GM18907 (cell line): ENCODE measurements around the gene SEMA4G.

ENCODE experiments used
- ATAC-seq: cut with Tn5 transposase; IDR thresholded peaks from one replicate; pipeline ENCODE4 v1.9.1; 2021; ENCODE audit warnings: mild to moderate bottlenecking, moderate library complexity; ENCODE audit not compliant: unreplicated experiment

SEMA4G gene

GRCh38 chr10:100987685-100988049, 18.4 kb downstream of the SEMA4G start:
- peak; percentile 16 for ATAC-seq

GRCh38 chr10:100988166-100988565, 18.9 kb downstream of the SEMA4G start:
- no peak for ATAC-seq

- no peak for ATAC-seq
Measured at GRCh38 chr10:100989088-100989487, 19.8 kb downstream of the SEMA4G start.

- ATAC-seq: no peak
Measured at GRCh38 chr10:100993986-100994708, 24.8 kb downstream of the SEMA4G start.

GRCh38 chr10:100995181-100995580, 25.9 kb downstream of the SEMA4G start:
- no peak for ATAC-seq

GRCh38 chr10:100996678-100997359, 27.5 kb downstream of the SEMA4G start:
- peak; percentile 19 for ATAC-seq

- ATAC-seq: peak; percentile 35
Measured at GRCh38 chr10:100997360-100998182, 28.3 kb downstream of the SEMA4G start.

- peak; percentile 32 for ATAC-seq
Measured at GRCh38 chr10:100998183-100998990, 29.1 kb downstream of the SEMA4G start.

- ATAC-seq: peak; percentile 53
Measured at GRCh38 chr10:100998991-100999741, 29.9 kb downstream of the SEMA4G start.

- ATAC-seq: no peak
Measured at GRCh38 chr10:100999742-101000126, 30.4 kb downstream of the SEMA4G start, which contains the start of gene LZTS2. Gene LZTS2, plus strand, starts transcription at chr10:100999808. Its CDS starts 2,731 bp downstream, at chr10:101002539.

- no peak for ATAC-seq
Measured at GRCh38 chr10:101000127-101000914, 31.0 kb downstream of the SEMA4G start.

GRCh38 chr10:101000915-101001658, 31.8 kb downstream of the SEMA4G start:
- no peak for ATAC-seq

- no peak for ATAC-seq
Measured at GRCh38 chr10:101001659-101002035, 32.3 kb downstream of the SEMA4G start.

GRCh38 chr10:101002456-101002855, 33.2 kb downstream of the SEMA4G start:
- ATAC-seq: no peak

- ATAC-seq: no peak
Measured at GRCh38 chr10:101003639-101004206, 34.4 kb downstream of the SEMA4G start.

- ATAC-seq: no peak
Measured at GRCh38 chr10:101005361-101005760, 36.1 kb downstream of the SEMA4G start.

- ATAC-seq: no peak
Measured at GRCh38 chr10:101005869-101006567, 36.7 kb downstream of the SEMA4G start.
